HepG2 (cell line): ENCODE data around the gene CDC6. TPM values are rescaled to one million over a fixed set of nuclear protein-coding genes. Genes with fewer than 3 reads are reported as not detected.

ENCODE experiments used
- ATAC-seq: fragments of 200-7000 bp; cut with Tn5 transposase; 3 replicates; pipeline ENCODE4 v1.9.1; 2020; ENCODE audit warnings: mild to moderate bottlenecking, moderate library complexity
- Bru-seq: library from RNA; stranded (reverse); fragments of 400-500 nt; gene quantifications from one replicate; lab custom pipeline; 2021; lab: Mats Ljungman, UMichigan
- BruChase-seq, 2 experiments: library from RNA; stranded (reverse); fragments of 400-500 nt; gene quantifications; one replicate each; lab custom pipeline; 2021; lab: Mats Ljungman, UMichigan
- BruUV-seq: library from RNA; stranded (reverse); fragments of 400-500 nt; replicated peaks from 2 replicates; lab custom pipeline; 2021; lab: Mats Ljungman, UMichigan
- CTCF ChIA-PET: fragments of 300-600 bp; formaldehyde crosslinking; extraction: SDS; loops from one replicate; lab custom pipeline; 2021; ENCODE audit warnings: low total read pairs, inconsistent platforms, low intra/inter-chr PET ratio; lab: Yijun Ruan, JAX
- POLR2A ChIA-PET: fragments of 350-600 bp; sonication (Branson Sonifier 250); formaldehyde crosslinking; loops from one replicate; lab custom pipeline; 2020; ENCODE audit warnings: antibody characterized with exemption, inconsistent platforms; lab: Yijun Ruan, JAX
- DNase-seq: peaks from one replicate; pipeline ENCODE4 v3.0.0-alpha.2; 2015; ENCODE audit warnings: low spot score
- FAIRE-seq: peaks from 3 replicates; lab custom pipeline; 2011; peaks lifted over from hg19 to GRCh38; lab: Jason Lieb, UNC
- H2AFZ ChIP-seq: one replicate; pipeline ENCODE4 v1.6.1; 2011; ENCODE audit warnings: low read length, inconsistent platforms
- H3K27ac ChIP-seq: fragments of 300-600 bp; 3 replicates; pipeline ENCODE4 v1.8.0; 2011; ENCODE audit warnings: mixed run types, mild to moderate bottlenecking, mixed read lengths, low read length, inconsistent platforms; ENCODE audit not compliant: insufficient read depth; ENCODE audit errors: extremely low read length
- H3K27me3 ChIP-seq, 2 experiments: fragments of 200-600 bp in 1 of 2; 2 replicates in 1 of 2; 3 replicates in 1 of 2; pipeline versions ENCODE4 v1.6.0 to v1.8.0; 2011; ENCODE audit warnings: low read length in 2 of 2, mild to moderate bottlenecking in 2 of 2, moderate library complexity in 2 of 2, inconsistent platforms in 1 of 2; ENCODE audit not compliant: insufficient read depth in 2 of 2, control insufficient read depth in 1 of 2
- H3K36me3 ChIP-seq, 2 experiments: fragments of 200-600 bp in 1 of 2; replicated peaks in 1 of 2; 2 replicates in 1 of 2; 3 replicates in 1 of 2; pipeline versions ENCODE4 v1.5.1 to v1.8.0; 2011; ENCODE audit warnings: low read length in 2 of 2, inconsistent platforms in 1 of 2; ENCODE audit not compliant: insufficient read depth in 2 of 2, control insufficient read depth in 1 of 2
- H3K4me1 ChIP-seq: 2 replicates; pipeline ENCODE4 v1.5.1; 2012; ENCODE audit warnings: low read length, inconsistent platforms; ENCODE audit not compliant: insufficient read depth
- H3K4me2 ChIP-seq: 2 replicates; pipeline ENCODE4 v1.6.0; 2011; ENCODE audit warnings: low read depth, low read length, inconsistent platforms
- H3K4me3 ChIP-seq, 3 experiments: fragments of 200-600 bp in 1 of 3; sonication (generic), shearing (Covaris generic) in 1 of 3; replicated peaks in 1 of 3; 2 replicates each; pipeline ENCODE4 v1.5.1; 2011 to 2016; ENCODE audit warnings: low read length in 3 of 3, inconsistent platforms in 2 of 3, low read depth in 2 of 3, mild to moderate bottlenecking in 2 of 3, control low read depth in 1 of 3, mixed read lengths in 1 of 3; ENCODE audit not compliant: insufficient read depth in 1 of 3
- H3K79me2 ChIP-seq: one replicate; pipeline ENCODE4 v1.6.1; 2011; ENCODE audit warnings: low read length, inconsistent platforms; ENCODE audit not compliant: insufficient read depth
- H3K9ac ChIP-seq: 2 replicates; pipeline ENCODE4 v1.6.0; 2011; ENCODE audit warnings: mild to moderate bottlenecking, low read depth, low read length, inconsistent platforms; ENCODE audit not compliant: insufficient read depth
- H3K9me3 ChIP-seq: 2 replicates; pipeline ENCODE4 v1.5.1; 2012; ENCODE audit warnings: mild to moderate bottlenecking, low read length
- H4K20me1 ChIP-seq: 2 replicates; pipeline ENCODE4 v1.6.0; 2011; ENCODE audit warnings: inconsistent platforms, mild to moderate bottlenecking, low read length, moderate library complexity; ENCODE audit not compliant: insufficient read depth
- ATM ChIP-seq: fragments of 450-650 bp; IDR thresholded peaks from 2 replicates; pipeline ENCODE4 v1.7.1; 2017; ENCODE audit warnings: mild to moderate bottlenecking, borderline replicate concordance
- CCAR2 ChIP-seq: fragments of 200-400 bp; formaldehyde crosslinking; optimal IDR thresholded peaks from 2 replicates; pipeline ENCODE3; 2018; ENCODE audit warnings: low read depth, mild to moderate bottlenecking, low read length, moderate library complexity
- FOXA1 ChIP-seq, 2 experiments: fragments of 450-650 bp in 1 of 2; sonication (generic) in 1 of 2; formaldehyde crosslinking in 1 of 2; IDR thresholded peaks; 2 replicates each; pipeline versions ENCODE4 v1.4.0 to v1.6.1; 2016 to 2020; ENCODE audit warnings: missing genetic modification reagents in 1 of 2
- GPN1 ChIP-seq: sonication (generic); formaldehyde crosslinking; IDR thresholded peaks from 2 replicates; pipeline ENCODE4 v1.5.1; 2020; ENCODE audit warnings: missing genetic modification reagents, borderline replicate concordance
- HIVEP1 ChIP-seq: sonication (generic); formaldehyde crosslinking; IDR thresholded peaks from 2 replicates; pipeline ENCODE4 v1.4.0; 2020; ENCODE audit warnings: mild to moderate bottlenecking, missing genetic modification reagents
- IKZF1 ChIP-seq: fragments of 450-650 bp; IDR thresholded peaks from 2 replicates; pipeline ENCODE4 v1.7.1; 2016
- MEIS1 ChIP-seq: sonication (generic); formaldehyde crosslinking; IDR thresholded peaks from 2 replicates; pipeline ENCODE4 v1.9.0; 2021; ENCODE audit warnings: mild to moderate bottlenecking, missing genetic modification reagents, moderate library complexity, borderline replicate concordance
- PCBP2 ChIP-seq: fragments of 200-400 bp; formaldehyde crosslinking; optimal IDR thresholded peaks from 2 replicates; pipeline ENCODE3; 2018; ENCODE audit warnings: low read length, low read depth; ENCODE audit not compliant: poor library complexity, severe bottlenecking
- POGZ ChIP-seq: sonication (generic); formaldehyde crosslinking; IDR thresholded peaks from 2 replicates; pipeline ENCODE4 v1.4.0; 2020; ENCODE audit warnings: mild to moderate bottlenecking, missing genetic modification reagents
- ZNF446 ChIP-seq: sonication (generic); formaldehyde crosslinking; IDR thresholded peaks from 2 replicates; pipeline ENCODE4 v1.5.0; 2020; ENCODE audit warnings: mild to moderate bottlenecking, missing genetic modification reagents
- ZNF607 ChIP-seq: sonication (generic); formaldehyde crosslinking; IDR thresholded peaks from 2 replicates; pipeline ENCODE4 v1.5.1; 2020; ENCODE audit warnings: missing genetic modification reagents, mild to moderate bottlenecking, borderline replicate concordance
- ZNF839 ChIP-seq: sonication (generic); formaldehyde crosslinking; IDR thresholded peaks from 2 replicates; pipeline ENCODE4 v1.4.0; 2020; ENCODE audit warnings: missing genetic modification reagents, mild to moderate bottlenecking, borderline replicate concordance
- WGBS: methylation state at CpG from one replicate; pipeline ENCODE4 v1.1.6; 2017; ENCODE audit warnings: low lambda C conversion rate; 5-methylcytosine and 5-hydroxymethylcytosine counted together
- in situ Hi-C: cut with HindIII; loops from 2 replicates; pipeline ENCODE4 v1.10.0; 2017; ENCODE audit warnings: low pct_unique_long_range_greater_than_20kb; ENCODE audit not compliant: extremely low pct_ligation_motif_present
- intact Hi-C: fragments of 100-400 bp; cut with micrococcal nuclease; formaldehyde crosslinking; loops from one replicate; pipeline ENCODE4 v1.10.0; 2022; ENCODE audit not compliant: unreplicated experiment
- long read RNA-seq, 2 experiments: library from RNA in 1 of 2; library from polyadenylated mRNA in 1 of 2; stranded (forward) in 1 of 2; unstranded in 1 of 2; transcript quantifications; one replicate each; pipeline ENCODE4 v2.0.0, GENCODE V29; 2019 to 2022
- polyA minus RNA-seq, 3 experiments: library from RNA; depleted of rRNA, polyadenylated mRNA; stranded (reverse); fragments of >200 nt; gene quantifications; 2 replicates each; pipeline ENCODE4 v1.2.3, GENCODE V29; 2011; ENCODE audit warnings: low replicate concordance in 1 of 3
- polyA plus RNA-seq, 8 experiments: library from polyadenylated mRNA; depleted of rRNA in 3 of 8; stranded (reverse) in 7 of 8; unstranded in 1 of 8; fragments of >200 nt; fragmentation: Illumina TruSeq in 4 of 8; extraction: Trizol in 4 of 8; gene quantifications; 2 replicates each; pipeline versions ENCODE4 v1.2.1 to v1.2.3, GENCODE V29; 2011 to 2016; ENCODE audit warnings: low read depth in 4 of 8, missing spikeins in 1 of 8, mixed read lengths in 1 of 8; ENCODE audit not compliant: insufficient read depth in 1 of 8
- total RNA-seq, 5 experiments: library from RNA; depleted of rRNA; stranded (reverse); fragments of >200 nt; fragmentation: Illumina TruSeq; extraction: Trizol; gene quantifications; 2 replicates each; pipeline ENCODE4 v1.2.3, GENCODE V29; 2016; ENCODE audit warnings: low read depth in 1 of 5
- TF ChIP-seq, protein P1 (sequence below), 2 experiments: sonication (generic) in 1 of 2; formaldehyde crosslinking in 1 of 2; IDR thresholded peaks; 2 replicates each; pipeline versions ENCODE4 v1.4.0 to v1.6.1; 2018 to 2020; ENCODE audit warnings: missing genetic modification reagents in 2 of 2, borderline replicate concordance in 1 of 2, low read depth in 1 of 2, mild to moderate bottlenecking in 1 of 2, missing biosample characterization in 1 of 2
- TF ChIP-seq, protein P2 (sequence below): sonication (generic); formaldehyde crosslinking; IDR thresholded peaks from 2 replicates; pipeline ENCODE4 v1.8.1; 2023; ENCODE audit warnings: missing genetic modification reagents, mild to moderate bottlenecking, borderline replicate concordance

Gene CDC6
- total RNA-seq (2016; rRNA removed; fragmentation: Illumina TruSeq; extraction: Trizol) (114 and 154 TPM in 2 replicates), polyA plus RNA-seq (2011; rRNA removed) (10.7 and 17.4 TPM in 2 replicates), polyA minus RNA-seq (2011; rRNA and poly(A)+ RNA removed; ENCODE audit: low replicate concordance) (8.7 and 50.8 TPM in 2 replicates), Bru-seq, nascent RNA (percentile 83 among the genes with signal in this experiment), BruChase-seq, experiment 1, labeled RNA remaining after a 6-hour chase (percentile 80 among the genes with signal in this experiment), BruChase-seq, experiment 2, labeled RNA remaining after a 2-hour chase (percentile 87 among the genes with signal in this experiment)
- total RNA-seq (2016; cell fraction: cytosol; rRNA removed; fragmentation: Illumina TruSeq; extraction: Trizol; ENCODE audit: low read depth): 24.3 and 27.3 TPM in 2 replicates
- total RNA-seq (2016; cell fraction: insoluble cytoplasmic fraction; rRNA removed; fragmentation: Illumina TruSeq; extraction: Trizol): 117 and 162 TPM in 2 replicates
- 42.3 and 51.8 TPM in 2 replicates for total RNA-seq (2016; cell fraction: membrane; rRNA removed; fragmentation: Illumina TruSeq; extraction: Trizol)
- 89.2 and 89.6 TPM in 2 replicates for total RNA-seq (2016; cell fraction: nucleus; rRNA removed; fragmentation: Illumina TruSeq; extraction: Trizol)
- polyA plus RNA-seq (2011; cell fraction: cytosol; rRNA removed): 6.9 and 8.8 TPM in 2 replicates
- polyA plus RNA-seq (2011; cell fraction: nucleus; rRNA removed): 9.6 and 11.4 TPM in 2 replicates
- polyA plus RNA-seq (2012): 8.4 and 23.9 TPM in 2 replicates
- polyA plus RNA-seq (2016; cell fraction: cytosol; fragmentation: Illumina TruSeq; extraction: Trizol; ENCODE audit: low read depth): 12.0 and 14.2 TPM in 2 replicates
- 133 and 135 TPM in 2 replicates for polyA plus RNA-seq (2016; cell fraction: insoluble cytoplasmic fraction; fragmentation: Illumina TruSeq; extraction: Trizol; ENCODE audit: low read depth)
- 15.3 and 18.9 TPM in 2 replicates for polyA plus RNA-seq (2016; cell fraction: membrane; fragmentation: Illumina TruSeq; extraction: Trizol; ENCODE audit: low read depth)
- polyA plus RNA-seq (2016; cell fraction: nucleus; fragmentation: Illumina TruSeq; extraction: Trizol; ENCODE audit: insufficient read depth, low read depth): 98.6 and 99.5 TPM in 2 replicates
- 9.4 and 10.7 TPM in 2 replicates for polyA minus RNA-seq (2011; cell fraction: cytosol; rRNA and poly(A)+ RNA removed)
- 31.5 and 47.0 TPM in 2 replicates for polyA minus RNA-seq (2011; cell fraction: nucleus; rRNA and poly(A)+ RNA removed)
- long read RNA-seq, experiment 1, full-length matches to known transcripts: 60 of 82 reads
- long read RNA-seq, experiment 1, partial matches to known transcripts: 10 of 82 reads
- long read RNA-seq, experiment 1, other reads (novel, unspliced or antisense): 12 of 82 reads
- long read RNA-seq, experiment 2, full-length matches to known transcripts: 14 of 48 reads
- long read RNA-seq, experiment 2, partial matches to known transcripts: 5 of 48 reads
- long read RNA-seq, experiment 2, other reads (novel, unspliced or antisense): 29 of 48 reads

DNA sequence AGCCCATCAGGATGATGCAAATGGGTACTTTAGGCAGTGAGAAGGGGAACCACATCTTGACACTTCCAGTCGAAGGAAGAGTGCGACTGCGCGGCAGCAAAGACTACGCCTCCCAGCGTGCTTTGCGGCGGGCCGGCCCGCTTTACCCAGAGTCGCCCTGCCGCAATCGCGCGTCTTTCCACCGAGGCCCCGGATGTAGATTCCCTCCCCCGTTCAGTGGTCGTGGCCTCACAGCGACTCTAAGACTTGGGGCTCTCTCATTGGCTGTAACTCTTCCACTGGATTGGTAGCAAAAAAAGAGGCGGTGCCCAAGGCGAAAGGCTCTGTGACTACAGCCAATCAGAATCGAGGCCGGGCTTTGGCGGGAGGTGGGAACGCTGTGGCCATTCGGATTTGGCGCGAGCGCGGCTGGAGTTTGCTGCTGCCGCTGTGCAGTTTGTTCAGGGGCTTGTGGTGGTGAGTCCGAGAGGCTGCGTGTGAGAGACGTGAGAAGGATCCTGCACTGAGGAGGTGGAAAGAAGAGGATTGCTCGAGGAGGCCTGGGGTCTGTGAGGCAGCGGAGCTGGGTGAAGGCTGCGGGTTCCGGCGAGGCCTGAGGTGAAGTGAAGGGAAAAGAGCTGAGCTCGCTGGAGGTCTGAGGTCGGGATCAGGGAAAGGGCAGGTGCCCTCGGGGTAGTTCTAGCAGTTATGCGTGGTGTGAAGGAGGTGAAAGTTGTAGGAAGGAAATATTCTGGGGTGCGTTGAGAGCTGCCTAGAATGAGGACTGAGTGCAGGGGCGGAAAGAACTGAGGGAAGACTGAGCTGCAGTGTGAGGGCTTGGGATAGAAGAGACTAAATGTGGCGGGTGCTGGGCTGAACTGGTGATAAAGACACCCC lies at the start of gene CDC6:
CDC6 (plus strand) TSS at position 386 of the 876 bp plus-strand sequence. CDS start 1,542 bp downstream, outside the sequence.
- BruUV-seq: TSS peak; percentile 69
- Histone ChIP-seq H3K4me1 (peaks cover 72% of the 10 kb centered on the region), H3K27me3 (no peaks in the 10 kb centered on the region), H3K4me3 (peak within 1 kb of the TSS; percentile 81 to 99 (median 92)), H2AFZ (no peak within 1 kb of the TSS), H3K79me2 (peaks cover 32% of the 10 kb centered on the region), H3K36me3 (peaks cover 5 to 20% of the 10 kb centered on the region in 2 experiments), H3K27ac (peak within 1 kb of the TSS; percentile 92), H3K9ac (peak within 1 kb of the TSS; percentile 86), H3K9me3 (no peaks in the 10 kb centered on the region), H4K20me1 (no peaks in the 10 kb centered on the region), H3K4me2 (peak within 1 kb of the TSS; percentile 95)
- FAIRE-seq (peak; percentile 90), DNase-seq (peak; percentile 100), ATAC-seq (peak; percentile 95)
- intact Hi-C loops: loop anchor here (5.0 kb wide), 1 partner anchor 145 kb away; the partner anchor contains the start of gene CASC3
- WGBS: under 1% methylated on average over 29 of the region's 47 CpGs
- POLR2A ChIA-PET: interaction anchor here (0.6 to 1.5 kb wide), 4 partner anchors 68 to 175 kb away, joined by 3 to 8 read pairs (median 6); partner anchors contain the start of gene WIPF2
- CTCF ChIA-PET: no interaction called here
- in situ Hi-C loops: loop anchor here (5.0 to 10.0 kb wide), 2 partner anchors 85 to 273 kb away; partner anchors contain the start of gene CSF3
- TF ChIP-seq IKZF1 (no peak), FOXA1 (IDR thresholded peaks at IDR 0.05) (no peak), FOXA1 (CRISPR knock-in tag; IDR thresholded peaks at IDR 0.05) (peak; percentile 25; the same call in 1 of the 2 replicates), ZNF839 (peak; percentile 95; the same call in 1 of the 2 replicates), CCAR2 (no peak), HIVEP1 (CRISPR knock-in tag) (0 out of 2 replicates have a peak, but pooled peaks have one; percentile 63), ZNF607 (CRISPR knock-in tag) (no peak; the same call in 1 of the 2 replicates), ATM (no peak), PCBP2 (no peak), POGZ (CRISPR knock-in tag) (peak; percentile 80), ZNF446 (CRISPR knock-in tag) (no peak), GPN1 (no peak), MEIS1 (peak; percentile 85; the same call in 1 of the 2 replicates)
- TF ChIP-seq, protein P1, sequence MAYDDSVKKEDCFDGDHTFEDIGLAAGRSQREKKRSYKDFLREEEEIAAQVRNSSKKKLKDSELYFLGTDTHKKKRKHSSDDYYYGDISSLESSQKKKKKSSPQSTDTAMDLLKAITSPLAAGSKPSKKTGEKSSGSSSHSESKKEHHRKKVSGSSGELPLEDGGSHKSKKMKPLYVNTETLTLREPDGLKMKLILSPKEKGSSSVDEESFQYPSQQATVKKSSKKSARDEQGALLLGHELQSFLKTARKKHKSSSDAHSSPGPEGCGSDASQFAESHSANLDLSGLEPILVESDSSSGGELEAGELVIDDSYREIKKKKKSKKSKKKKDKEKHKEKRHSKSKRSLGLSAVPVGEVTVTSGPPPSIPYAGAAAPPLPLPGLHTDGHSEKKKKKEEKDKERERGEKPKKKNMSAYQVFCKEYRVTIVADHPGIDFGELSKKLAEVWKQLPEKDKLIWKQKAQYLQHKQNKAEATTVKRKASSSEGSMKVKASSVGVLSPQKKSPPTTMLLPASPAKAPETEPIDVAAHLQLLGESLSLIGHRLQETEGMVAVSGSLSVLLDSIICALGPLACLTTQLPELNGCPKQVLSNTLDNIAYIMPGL (CRISPR knock-in tag; IDR thresholded peaks at IDR 0.05; ENCODE audit: borderline replicate concordance in 1 of 2, low read depth in 1 of 2): peak; percentile 75 to 86
- TF ChIP-seq, protein P2, sequence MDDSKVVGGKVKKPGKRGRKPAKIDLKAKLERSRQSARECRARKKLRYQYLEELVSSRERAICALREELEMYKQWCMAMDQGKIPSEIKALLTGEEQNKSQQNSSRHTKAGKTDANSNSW (CRISPR knock-in tag): peak; percentile 95
